Astrocyte (in vitro differentiated cells and primary cell): ENCODE measurements around the gene FXYD4. TPM values are rescaled to one million over a fixed set of nuclear protein-coding genes. Genes with fewer than 3 reads are reported as not detected.

Experiments used
- DNase-seq: peaks from one replicate; pipeline ENCODE4 v3.0.0-alpha.2; 2010; ENCODE audit warnings: low read depth
- FAIRE-seq: peaks from 2 replicates; lab custom pipeline; 2011; peaks lifted over from hg19 to GRCh38; lab: Jason Lieb, UNC
- H2AFZ ChIP-seq: 2 replicates; pipeline ENCODE4 v1.6.0; 2012; ENCODE audit warnings: low read depth, low read length, inconsistent platforms
- H3K27ac ChIP-seq: 2 replicates; pipeline ENCODE4 v1.5.1; 2011; ENCODE audit warnings: low read depth, low read length, inconsistent platforms
- H3K27me3 ChIP-seq: 2 replicates; pipeline ENCODE4 v1.6.0; 2011; ENCODE audit warnings: low read length, inconsistent platforms; ENCODE audit not compliant: insufficient read depth
- H3K36me3 ChIP-seq: 2 replicates; pipeline ENCODE4 v1.5.1; 2011; ENCODE audit warnings: low read length, inconsistent platforms; ENCODE audit not compliant: insufficient read depth
- H3K4me1 ChIP-seq: 2 replicates; pipeline ENCODE4 v1.5.1; 2011; ENCODE audit warnings: low read length, inconsistent platforms; ENCODE audit not compliant: insufficient read depth
- H3K4me2 ChIP-seq: 2 replicates; pipeline ENCODE4 v1.6.0; 2012; ENCODE audit warnings: low read length, inconsistent platforms
- H3K4me3 ChIP-seq: 2 replicates; pipeline ENCODE4 v1.5.1; 2011; ENCODE audit warnings: low read depth, mild to moderate bottlenecking, low read length, inconsistent platforms; ENCODE audit not compliant: insufficient read depth
- H3K79me2 ChIP-seq: 2 replicates; pipeline ENCODE4 v1.6.0; 2012; ENCODE audit warnings: mild to moderate bottlenecking, low read length, inconsistent platforms; ENCODE audit not compliant: insufficient read depth
- H3K9ac ChIP-seq: 2 replicates; pipeline ENCODE4 v1.6.0; 2012; ENCODE audit warnings: mild to moderate bottlenecking, low read length, inconsistent platforms
- H3K9me3 ChIP-seq: 2 replicates; pipeline ENCODE4 v1.5.1; 2012; ENCODE audit warnings: low read depth, mild to moderate bottlenecking, low read length, inconsistent platforms; ENCODE audit not compliant: insufficient read depth
- H4K20me1 ChIP-seq: 2 replicates; pipeline ENCODE4 v1.6.0; 2012; ENCODE audit warnings: low read length, inconsistent platforms; ENCODE audit not compliant: insufficient read depth
- H3K27ac Mint-ChIP-seq: one replicate; pipeline ENCODE4 v1.8.0; 2021; ENCODE audit warnings: mild to moderate bottlenecking, mixed read lengths; ENCODE audit not compliant: unreplicated experiment
- H3K27me3 Mint-ChIP-seq: one replicate; pipeline ENCODE4 v1.8.0; 2021; ENCODE audit warnings: low read depth, mixed read lengths; ENCODE audit not compliant: unreplicated experiment
- H3K36me3 Mint-ChIP-seq: one replicate; pipeline ENCODE4 v1.8.0; 2021; ENCODE audit warnings: low read depth, mixed read lengths; ENCODE audit not compliant: unreplicated experiment
- H3K4me1 Mint-ChIP-seq: one replicate; pipeline ENCODE4 v1.8.0; 2021; ENCODE audit warnings: low read depth, mixed read lengths; ENCODE audit not compliant: unreplicated experiment
- H3K4me3 Mint-ChIP-seq: one replicate; pipeline ENCODE4 v1.8.0; 2021; ENCODE audit warnings: mild to moderate bottlenecking, moderate library complexity, mixed read lengths; ENCODE audit not compliant: unreplicated experiment
- H3K9me3 Mint-ChIP-seq: one replicate; pipeline ENCODE4 v1.8.0; 2021; ENCODE audit warnings: mild to moderate bottlenecking, mixed read lengths; ENCODE audit not compliant: unreplicated experiment
- CTCF ChIP-seq: IDR thresholded peaks from 2 replicates; pipeline ENCODE4 v1.5.1; 2011; ENCODE audit warnings: low read depth, mild to moderate bottlenecking, inconsistent platforms, low read length, moderate library complexity; ENCODE audit not compliant: insufficient read depth
- EZH2 ChIP-seq: IDR thresholded peaks from 2 replicates; pipeline ENCODE4 v1.6.1; 2012; ENCODE audit warnings: mild to moderate bottlenecking, low read length, inconsistent platforms; ENCODE audit not compliant: insufficient read depth
- total RNA-seq: library from RNA; stranded (reverse); gene quantifications from 2 replicates; pipeline ENCODE4 v1.2.1, GENCODE V29; 2021

FXYD4 gene
- total RNA-seq, 1 donor from 2014 or later = not detected

- H3K36me3 ChIP-seq = no peaks in the 10 kb centered on the region
- no peaks in the 10 kb centered on the region for H3K9me3 ChIP-seq
- H3K27ac ChIP-seq = no peak overlapping the region
- peaks cover 4% of the 10 kb centered on the region for H3K27me3 ChIP-seq
- FAIRE-seq (no peak), DNase-seq (no peak)
- H3K4me2 ChIP-seq = no peak overlapping the region
- H3K36me3 Mint-ChIP-seq = no peaks in the 10 kb centered on the region
- no peak overlapping the region for H3K9ac ChIP-seq
- no peak overlapping the region for H3K4me3 ChIP-seq
- H3K27ac Mint-ChIP-seq = no peak overlapping the region
- TF ChIP-seq EZH2 = no peak
- TF ChIP-seq CTCF = no peak
- peaks cover 10% of the 10 kb centered on the region for H3K27me3 Mint-ChIP-seq
- no peaks in the 10 kb centered on the region for H3K9me3 Mint-ChIP-seq
- no peaks in the 10 kb centered on the region for H4K20me1 ChIP-seq
- H2AFZ ChIP-seq = no peak overlapping the region
- peaks cover 11% of the 10 kb centered on the region for H3K4me1 Mint-ChIP-seq
- H3K4me1 ChIP-seq = no peaks in the 10 kb centered on the region
- H3K79me2 ChIP-seq = no peaks in the 10 kb centered on the region
- H3K4me3 Mint-ChIP-seq = no peak overlapping the region
These were observed 33.3 kb upstream of the FXYD4 start for GRCh38 chr10:43338117-43338516.

- TF ChIP-seq CTCF (no peak), EZH2 (no peak)
- Histone ChIP-seq H3K9ac (no peak overlapping the region), H3K36me3 (no peaks in the 10 kb centered on the region), H3K4me1 (no peaks in the 10 kb centered on the region), H4K20me1 (no peaks in the 10 kb centered on the region), H2AFZ (no peak overlapping the region), H3K9me3 (no peaks in the 10 kb centered on the region), H3K79me2 (no peaks in the 10 kb centered on the region), H3K27ac (no peak overlapping the region), H3K4me2 (no peak overlapping the region), H3K27me3 (peaks cover 4% of the 10 kb centered on the region), H3K4me3 (no peak overlapping the region)
- Mint-ChIP-seq H3K4me3 (no peak overlapping the region), H3K27ac (no peak overlapping the region), H3K27me3 (peaks cover 13% of the 10 kb centered on the region), H3K9me3 (no peaks in the 10 kb centered on the region), H3K4me1 (peaks cover 11% of the 10 kb centered on the region), H3K36me3 (no peaks in the 10 kb centered on the region)
- DNase-seq (no peak), FAIRE-seq (no peak)
These were observed 32.3 kb upstream of the FXYD4 start for GRCh38 chr10:43339136-43339535.

- TF ChIP-seq EZH2 (no peak), CTCF (no peak)
- Mint-ChIP-seq H3K27ac (no peak overlapping the region), H3K4me3 (no peak overlapping the region), H3K4me1 (peaks cover 11% of the 10 kb centered on the region), H3K36me3 (no peaks in the 10 kb centered on the region), H3K9me3 (no peaks in the 10 kb centered on the region), H3K27me3 (peaks cover 15% of the 10 kb centered on the region)
- Histone ChIP-seq H4K20me1 (no peaks in the 10 kb centered on the region), H3K4me2 (no peak overlapping the region), H3K27me3 (peaks cover 4% of the 10 kb centered on the region), H3K4me1 (no peaks in the 10 kb centered on the region), H3K9me3 (no peaks in the 10 kb centered on the region), H3K36me3 (no peaks in the 10 kb centered on the region), H3K27ac (no peak overlapping the region), H3K4me3 (no peak overlapping the region), H3K79me2 (no peaks in the 10 kb centered on the region), H2AFZ (no peak overlapping the region), H3K9ac (no peak overlapping the region)
- DNase-seq = no peak
- no peak for FAIRE-seq
These were observed 31.3 kb upstream of the FXYD4 start for GRCh38 chr10:43340101-43340500.
